Vagina (tissue), 2 donors: ENCODE results near the gene HIVEP1.

ENCODE experiments used
- CTCF ChIP-seq, 3 experiments: fragments of 450-650 bp in 2 of 3; fragments of 200-600 bp in 1 of 3; sonication (generic) in 1 of 3; IDR thresholded peaks; one replicate each; pipeline ENCODE4 v1.5.1; 2017 to 2019; ENCODE audit warnings: antibody characterized with exemption in 3 of 3, mild to moderate bottlenecking in 2 of 3, moderate library complexity in 2 of 3
- POLR2A ChIP-seq, 2 donors: fragments of 450-650 bp; IDR thresholded peaks; one replicate each; pipeline ENCODE4 v1.6.1; 2017; ENCODE audit warnings: antibody characterized with exemption in 2 of 2, mild to moderate bottlenecking in 2 of 2, moderate library complexity in 2 of 2
- POLR2AphosphoS5 ChIP-seq, 2 donors: sonication (generic); formaldehyde crosslinking; IDR thresholded peaks; one replicate each; pipeline ENCODE4 v1.9.0; 2017; ENCODE audit warnings: antibody characterized with exemption in 2 of 2, mild to moderate bottlenecking in 2 of 2, low read depth in 1 of 2; ENCODE audit not compliant: insufficient read depth in 1 of 2

- TF ChIP-seq POLR2A (IDR thresholded peaks at IDR 0.05) (no peak), CTCF (IDR thresholded peaks at IDR 0.05) (no peak), POLR2AphosphoS5 (IDR thresholded peaks at IDR 0.05; ENCODE audit: insufficient read depth in 1 of 2, low read depth in 1 of 2) (no peak)
Observed at GRCh38 chr6:12001004-12001705, 11.0 kb upstream of the HIVEP1 start.
